GM12875 (cell line): Measurements from ENCODE around the gene ARAP1.

Experiments used
- H3K4me3 ChIP-seq: one replicate; pipeline ENCODE4 v1.5.1; 2011; ENCODE audit warnings: low read depth, low read length, control low read depth
- CTCF ChIP-seq: IDR thresholded peaks from 2 replicates; pipeline ENCODE4 v1.5.1; 2011; ENCODE audit warnings: low read depth, mild to moderate bottlenecking, control low read depth, inconsistent platforms, low read length, moderate library complexity, borderline replicate concordance; ENCODE audit not compliant: insufficient read depth

ARAP1 gene

GRCh38 chr11:72773291-72773690 is 21.1 kb upstream of the ARAP1 start:
- no peak overlapping the region for H3K4me3 ChIP-seq
- no peak for TF ChIP-seq CTCF

GRCh38 chr11:72772059-72772458 is 19.9 kb upstream of the ARAP1 start:
- no peak overlapping the region for H3K4me3 ChIP-seq
- no peak for TF ChIP-seq CTCF

GRCh38 chr11:72771507-72771906 is 19.3 kb upstream of the ARAP1 start:
- TF ChIP-seq CTCF: no peak

GRCh38 chr11:72770799-72771198 is 18.6 kb upstream of the ARAP1 start:
- no peak for TF ChIP-seq CTCF
- H3K4me3 ChIP-seq: no peak overlapping the region

More at GRCh38 chr11:72771507-72771906, 19.3 kb upstream of the ARAP1 start:
- no peak overlapping the region for H3K4me3 ChIP-seq

GRCh38 chr11:72769680-72770079 is 17.5 kb upstream of the ARAP1 start:
- TF ChIP-seq CTCF: no peak
- no peak overlapping the region for H3K4me3 ChIP-seq

- H3K4me3 ChIP-seq: no peak overlapping the region
- TF ChIP-seq CTCF: no peak
Measured at GRCh38 chr11:72768581-72768980, 16.4 kb upstream of the ARAP1 start.

GRCh38 chr11:72767203-72768062 is 15.2 kb upstream of the ARAP1 start:
- no peak overlapping the region for H3K4me3 ChIP-seq
- TF ChIP-seq CTCF: no peak
